Renal cortex interstitium (tissue), 11 donors: ENCODE data around the gene CNOT3. TPM values are rescaled to one million over a fixed set of nuclear protein-coding genes. Genes with fewer than 3 reads are reported as not detected.

Experiments
- DNase-seq, 11 donors: peaks; one replicate each; pipeline ENCODE4 v3.0.0-alpha.2; 2013; ENCODE audit warnings: low read depth in 9 of 11, low spot score in 4 of 11; ENCODE audit errors: extremely low read depth in 1 of 11
- polyA plus RNA-seq, 3 donors: library from polyadenylated mRNA; unstranded; fragments of 120-200 nt; gene quantifications; one replicate each; pipeline ENCODE4 v1.2.1, GENCODE V29; 2013; ENCODE audit not compliant: insufficient read length in 3 of 3

CNOT3 gene
- polyA plus RNA-seq, 3 donors = 66.6 to 75.4 (median 75.4) TPM

DNA sequence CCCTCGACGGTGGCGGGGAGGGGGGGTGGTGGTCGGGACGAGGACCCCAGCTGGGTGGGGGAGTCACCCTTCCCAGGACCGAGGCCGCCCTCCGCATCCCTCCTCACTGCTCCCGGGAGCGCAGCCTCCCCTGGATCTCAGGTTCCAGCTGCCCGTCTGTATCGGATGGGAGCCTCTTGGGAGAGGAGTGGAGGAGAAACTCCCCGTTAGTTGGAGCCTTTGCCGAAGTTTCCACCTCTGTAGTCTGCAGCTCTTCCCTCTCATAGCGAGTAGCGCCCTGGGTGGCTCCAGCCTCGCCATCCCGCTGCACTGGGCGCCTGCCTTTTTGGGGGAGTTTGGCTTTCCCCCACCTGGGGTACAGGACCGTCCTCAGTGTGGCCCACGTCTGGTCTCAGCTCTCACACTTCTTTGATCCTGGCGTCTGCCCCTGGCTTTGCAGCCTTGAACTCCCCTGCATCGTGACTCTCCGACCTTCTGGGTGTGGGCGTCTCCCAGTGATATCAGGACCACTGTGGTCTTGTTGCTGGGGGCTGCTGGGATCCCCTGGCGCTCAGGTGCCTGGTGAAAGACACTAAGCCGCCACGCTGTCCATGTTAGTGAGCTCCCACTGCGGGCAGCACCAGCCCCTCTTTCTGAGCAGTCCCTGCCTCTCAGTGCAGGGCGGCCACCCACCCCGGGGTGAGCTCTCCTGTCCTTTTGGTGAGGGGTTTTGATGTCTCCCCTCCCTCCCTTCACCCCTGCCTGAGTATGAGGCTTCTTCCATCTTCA is 1.1 kb downstream of the CNOT3 start:
- DNase-seq = no peak

DNA sequence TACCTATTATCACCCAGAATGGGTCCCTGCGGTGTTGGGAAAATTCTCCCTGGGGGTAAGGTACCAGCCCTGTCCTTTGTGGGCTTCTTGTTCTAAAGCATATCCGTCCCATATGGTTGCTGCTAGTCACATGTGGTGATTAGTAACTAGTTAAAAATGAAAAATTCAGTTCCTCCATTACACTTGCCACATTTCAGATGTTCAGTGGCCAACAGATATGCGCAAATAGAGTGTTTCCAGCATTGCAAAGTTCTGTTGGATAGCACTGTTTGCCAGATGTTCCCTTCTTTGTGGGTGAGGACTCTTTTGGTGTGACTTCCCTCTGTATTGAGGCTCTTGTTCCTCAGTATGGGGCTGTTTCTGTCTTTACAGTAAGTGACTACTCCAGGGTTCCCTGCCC is 3.8 kb downstream of the CNOT3 start:
- no peak for DNase-seq

DNA sequence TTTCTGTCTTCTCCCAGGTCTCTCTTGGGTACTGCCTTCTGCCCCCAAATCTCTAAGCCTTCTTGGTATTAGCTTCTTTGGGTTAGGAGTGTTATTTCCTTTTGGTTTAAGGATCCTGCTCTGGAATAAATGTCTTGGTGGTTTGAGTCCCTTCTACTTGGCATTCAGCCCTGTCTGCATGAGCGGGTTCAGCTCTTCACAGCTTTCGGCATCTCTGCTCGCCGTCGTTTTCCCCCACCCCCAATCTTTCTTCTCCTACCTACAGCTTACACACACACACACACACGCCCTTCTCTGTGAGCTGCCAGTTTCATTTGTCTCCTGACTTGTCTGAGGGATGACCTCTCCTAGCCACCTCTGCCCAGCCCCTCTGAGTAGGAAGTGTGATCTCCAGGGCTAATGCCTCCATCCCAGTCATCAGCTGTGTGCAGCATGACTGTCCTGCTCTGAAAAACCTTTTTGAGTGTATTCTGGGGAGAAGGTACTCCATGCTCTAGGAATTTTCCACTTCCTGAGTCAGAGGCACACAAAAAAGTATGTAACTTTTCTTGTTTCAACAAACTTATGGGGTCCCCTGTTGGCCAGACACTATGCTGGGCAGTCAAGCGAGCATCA is 4.7 kb downstream of the CNOT3 start:
- no peak for DNase-seq

DNA sequence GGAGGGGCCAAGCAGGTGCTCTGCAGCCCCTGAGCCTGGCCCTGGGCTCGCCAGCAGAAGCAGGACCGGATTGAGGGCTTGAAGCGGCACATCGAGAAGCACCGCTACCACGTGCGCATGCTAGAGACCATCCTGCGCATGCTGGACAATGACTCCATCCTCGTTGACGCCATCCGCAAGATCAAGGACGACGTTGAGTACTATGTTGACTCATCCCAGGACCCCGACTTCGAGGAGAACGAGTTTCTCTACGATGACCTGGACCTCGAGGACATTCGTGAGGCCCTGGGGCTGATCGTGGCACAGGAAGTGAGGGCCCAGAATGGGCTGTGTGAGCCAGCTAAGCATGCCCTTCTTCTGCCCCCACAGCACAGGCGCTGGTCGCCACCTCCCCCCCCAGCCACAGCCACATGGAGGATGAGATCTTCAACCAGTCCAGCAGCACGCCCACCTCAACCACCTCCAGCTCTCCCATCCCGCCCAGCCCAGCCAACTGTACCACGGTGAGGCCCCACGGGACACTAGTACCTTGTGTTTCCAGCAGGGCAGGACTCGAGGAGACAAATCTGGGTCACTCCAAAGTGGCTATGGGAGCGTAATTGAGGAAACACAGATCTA is 8.1 kb downstream of the CNOT3 start:
- DNase-seq = no peak

DNA sequence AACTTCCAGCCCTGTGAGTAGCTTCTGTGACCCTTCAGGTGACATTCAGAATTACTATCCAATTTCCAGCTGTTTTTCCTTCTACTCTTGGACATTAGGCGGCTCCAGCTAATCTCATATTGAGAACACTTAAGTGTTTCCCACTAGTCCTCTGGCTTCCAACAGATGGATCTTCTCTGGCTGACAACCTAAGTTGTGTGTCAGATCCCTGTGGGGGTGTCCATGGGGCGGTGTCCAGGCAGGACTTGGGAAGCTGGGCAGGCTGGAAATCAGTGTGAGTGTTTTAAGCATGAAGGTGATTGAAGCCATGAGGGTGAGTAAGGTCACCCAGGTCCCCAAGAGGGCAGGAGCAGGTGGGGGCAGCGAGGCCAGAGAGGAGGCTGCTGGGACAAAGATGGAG is 10.1 kb downstream of the CNOT3 start:
- peak in 5 of 11 donors; percentile 61 to 72 (median 70) for DNase-seq

DNA sequence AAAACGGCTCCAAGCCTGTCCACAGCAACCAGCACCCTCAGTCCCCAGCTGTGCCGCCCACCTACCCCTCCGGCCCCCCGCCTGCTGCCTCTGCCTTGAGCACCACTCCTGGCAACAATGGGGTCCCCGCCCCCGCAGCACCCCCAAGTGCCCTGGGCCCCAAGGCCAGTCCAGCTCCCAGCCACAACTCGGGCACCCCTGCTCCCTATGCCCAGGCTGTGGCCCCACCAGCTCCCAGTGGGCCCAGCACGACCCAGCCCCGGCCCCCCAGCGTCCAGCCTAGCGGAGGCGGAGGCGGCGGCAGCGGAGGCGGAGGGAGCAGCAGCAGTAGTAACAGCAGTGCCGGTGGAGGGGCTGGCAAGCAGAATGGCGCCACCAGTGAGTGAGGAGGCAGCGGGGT is 10.6 kb downstream of the CNOT3 start:
- DNase-seq = no peak

DNA sequence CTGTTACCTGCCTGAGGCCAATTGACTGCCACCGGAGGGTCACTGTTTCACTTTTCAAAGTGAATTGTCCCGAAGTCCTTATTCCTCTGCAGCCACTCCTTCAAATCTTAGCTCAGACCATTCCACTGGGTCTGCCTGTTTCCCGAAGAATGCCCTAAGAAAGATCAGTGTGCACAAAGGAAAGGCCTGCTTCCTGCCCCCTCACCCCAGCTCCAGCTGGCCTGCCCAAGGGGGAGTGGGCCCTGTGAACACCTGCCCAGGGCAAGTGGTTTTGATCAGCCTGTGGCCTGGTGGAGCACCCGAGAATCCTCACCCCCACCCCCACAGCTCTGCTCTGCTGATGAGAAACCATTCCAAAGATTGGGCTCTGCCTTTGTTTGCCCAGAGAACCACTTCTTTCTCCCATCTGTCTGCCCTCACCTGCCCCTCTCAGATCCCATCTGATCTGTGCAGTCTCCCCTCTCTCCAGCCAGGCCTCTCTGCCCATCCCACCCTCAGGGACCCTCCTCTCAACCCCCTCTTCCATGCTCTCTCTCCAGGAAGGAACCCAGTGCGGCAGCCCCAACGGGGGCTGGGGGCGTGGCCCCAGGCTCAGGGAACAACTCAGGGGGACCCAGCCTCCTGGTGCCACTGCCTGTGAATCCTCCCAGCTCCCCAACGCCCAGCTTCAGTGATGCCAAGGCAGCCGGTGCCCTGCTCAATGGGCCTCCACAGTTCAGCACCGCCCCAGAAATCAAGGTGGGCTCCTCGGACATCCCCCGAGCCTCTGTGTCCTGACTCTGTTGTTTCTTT is 11.7 kb downstream of the CNOT3 start:
- no peak for DNase-seq

DNA sequence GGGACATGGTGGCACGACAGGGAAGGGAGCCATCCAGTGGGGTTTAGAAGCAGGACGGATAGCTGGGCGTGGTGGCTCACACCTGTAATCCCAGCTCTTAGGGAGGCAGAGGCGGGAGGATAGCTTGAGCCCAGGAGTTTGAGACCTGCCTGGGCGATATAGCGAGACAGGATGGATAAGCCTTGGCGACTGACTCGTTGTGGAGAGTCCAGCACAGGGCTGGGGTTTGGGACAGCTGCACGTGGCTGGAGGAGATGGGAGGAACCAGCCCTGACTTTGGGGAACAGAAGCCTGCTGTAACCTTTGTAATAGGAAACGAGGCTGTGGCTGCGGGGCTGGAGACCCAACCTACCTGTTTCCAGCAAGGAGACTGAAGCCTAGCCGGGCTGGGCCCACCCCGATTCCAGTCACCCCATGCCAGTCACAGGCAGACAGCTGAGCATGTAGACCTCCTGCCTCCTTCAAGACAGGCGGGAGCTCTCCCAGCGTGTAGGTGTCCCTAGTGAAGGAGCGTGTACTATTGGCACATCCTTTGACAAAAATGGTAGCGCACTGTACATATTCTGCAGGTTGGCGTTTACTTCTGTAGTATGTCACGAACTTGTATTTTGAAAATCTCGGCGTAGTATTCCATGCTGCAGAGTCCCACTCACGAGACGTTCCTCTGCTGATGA is 13.9 kb downstream of the CNOT3 start:
- no peak for DNase-seq

DNA sequence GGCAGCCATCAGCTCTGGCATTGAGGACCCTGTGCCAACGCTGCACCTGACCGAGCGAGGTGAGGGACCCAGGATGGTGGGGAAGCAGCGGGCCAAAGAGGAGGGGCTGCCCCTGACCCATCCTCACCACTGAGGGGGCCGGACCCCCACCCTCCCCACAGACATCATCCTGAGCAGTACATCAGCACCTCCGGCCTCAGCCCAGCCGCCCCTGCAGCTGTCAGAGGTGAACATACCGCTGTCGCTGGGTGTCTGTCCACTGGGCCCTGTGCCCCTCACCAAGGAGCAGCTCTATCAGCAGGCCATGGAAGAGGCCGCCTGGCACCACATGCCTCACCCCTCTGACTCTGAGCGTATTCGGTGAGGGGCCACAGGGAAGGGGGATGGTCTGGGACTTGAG is 14.7 kb downstream of the CNOT3 start:
- DNase-seq = no peak

DNA sequence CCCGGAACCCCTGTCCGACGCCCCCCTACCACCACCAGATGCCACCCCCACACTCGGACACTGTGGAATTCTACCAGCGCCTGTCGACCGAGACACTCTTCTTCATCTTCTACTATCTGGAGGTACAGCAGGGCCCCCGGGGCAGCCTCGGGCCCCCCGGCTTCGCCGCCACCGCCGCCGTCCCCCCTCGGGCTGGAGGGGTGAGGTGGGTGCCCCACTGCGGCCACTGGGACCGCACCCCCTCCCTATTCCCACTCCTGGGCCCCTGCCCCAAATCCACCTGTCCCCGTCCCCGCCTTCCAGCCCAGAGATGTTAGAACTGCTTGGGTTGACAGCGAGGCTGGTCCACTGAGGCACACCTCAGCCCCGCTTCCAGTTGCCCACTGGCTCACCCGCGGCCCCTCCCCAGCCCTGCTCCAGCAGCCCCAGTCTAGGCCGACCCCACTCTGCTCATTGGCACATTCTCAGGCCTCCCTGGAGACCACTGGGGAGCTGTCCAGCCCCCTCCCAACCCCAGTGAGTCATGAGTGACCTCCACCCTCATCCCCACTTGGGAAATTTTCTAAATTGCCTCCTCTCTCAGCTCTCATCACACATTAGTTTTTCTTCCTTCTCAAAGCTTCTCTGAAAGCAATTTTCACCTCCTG is 15.4 kb downstream of the CNOT3 start:
- DNase-seq = no peak

DNA sequence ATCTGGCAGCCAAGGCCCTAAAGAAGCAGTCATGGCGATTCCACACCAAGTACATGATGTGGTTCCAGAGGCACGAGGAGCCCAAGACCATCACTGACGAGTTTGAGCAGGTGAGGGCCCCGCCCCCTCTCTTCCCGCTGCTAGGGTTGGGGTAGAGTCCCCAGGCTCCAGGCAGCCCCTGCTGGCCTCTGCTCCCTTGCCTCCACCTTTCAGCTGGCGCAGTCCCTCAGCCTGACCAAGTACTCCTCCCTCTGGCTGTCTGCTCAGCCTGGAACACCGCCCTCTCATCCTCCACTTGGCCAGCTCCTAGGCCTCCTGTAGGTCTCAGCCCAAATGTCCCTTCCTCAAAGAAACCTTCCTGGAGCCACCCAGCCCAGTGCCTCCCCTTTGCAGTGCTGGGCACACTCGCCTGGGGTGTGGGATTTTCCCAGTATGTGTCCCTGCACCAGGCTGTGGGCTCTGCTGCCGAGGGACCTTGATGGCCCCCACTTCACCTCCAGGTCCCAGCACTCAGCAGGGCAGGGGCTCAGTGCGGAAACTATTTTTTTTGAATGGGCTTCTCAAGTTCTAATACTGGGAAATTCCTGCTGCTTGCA is 16.3 kb downstream of the CNOT3 start:
- DNase-seq = no peak

DNA sequence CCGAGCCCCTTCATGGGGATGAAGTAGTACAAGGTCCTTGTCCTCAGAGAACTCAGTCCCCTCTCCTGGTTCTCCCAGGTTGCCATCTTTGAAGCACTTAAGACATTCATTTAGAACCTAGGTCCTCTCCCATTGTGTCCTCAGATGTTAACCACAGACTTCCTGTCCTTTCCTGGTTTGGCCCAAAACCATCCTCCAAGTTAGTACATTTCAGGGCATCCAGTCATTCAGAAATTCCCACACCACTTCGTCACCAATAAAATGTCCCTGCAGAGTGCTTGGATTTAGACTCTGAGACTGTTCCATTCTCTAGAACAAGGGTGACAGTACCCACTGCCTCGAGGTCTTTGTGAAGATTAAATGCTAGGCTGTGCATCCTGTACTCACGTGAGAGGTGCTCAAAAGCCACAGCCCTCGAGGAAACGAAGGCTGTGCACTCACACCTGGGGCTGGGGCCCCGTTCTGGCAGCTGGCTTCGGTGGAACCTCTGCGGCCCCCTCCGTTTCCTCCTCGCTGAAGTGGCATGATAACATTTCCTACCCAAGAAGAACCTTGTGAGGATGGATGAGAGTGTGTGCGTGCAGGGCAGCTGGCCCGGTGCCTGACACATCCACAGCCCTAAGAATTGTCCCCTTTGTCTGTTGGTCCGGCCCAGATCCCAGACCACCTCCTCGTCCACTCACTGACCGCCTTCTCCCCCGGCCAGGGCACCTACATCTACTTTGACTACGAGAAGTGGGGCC is 17.2 kb downstream of the CNOT3 start:
- no peak for DNase-seq

DNA sequence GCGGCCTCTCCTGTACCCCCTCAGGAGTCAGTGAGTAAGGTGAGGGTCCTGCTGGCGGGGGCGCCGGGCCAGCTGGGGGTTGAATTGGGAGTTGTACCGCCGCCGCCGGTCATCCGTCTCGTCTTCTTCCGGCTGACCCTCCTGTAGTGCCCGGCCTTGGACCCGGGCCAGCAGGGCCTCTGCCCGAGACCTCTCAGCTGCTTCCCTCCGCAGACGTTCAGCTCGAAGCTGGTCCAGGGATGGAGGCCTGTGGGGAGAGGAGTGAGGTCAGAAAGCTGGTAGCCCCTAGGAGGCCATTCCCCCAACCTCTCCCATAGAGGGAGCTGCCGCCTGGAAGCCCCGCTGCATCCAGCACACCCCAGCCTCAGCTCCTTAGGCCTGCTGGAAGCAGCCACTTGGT is 18.1 kb downstream of the CNOT3 start:
- no peak for DNase-seq

DNA sequence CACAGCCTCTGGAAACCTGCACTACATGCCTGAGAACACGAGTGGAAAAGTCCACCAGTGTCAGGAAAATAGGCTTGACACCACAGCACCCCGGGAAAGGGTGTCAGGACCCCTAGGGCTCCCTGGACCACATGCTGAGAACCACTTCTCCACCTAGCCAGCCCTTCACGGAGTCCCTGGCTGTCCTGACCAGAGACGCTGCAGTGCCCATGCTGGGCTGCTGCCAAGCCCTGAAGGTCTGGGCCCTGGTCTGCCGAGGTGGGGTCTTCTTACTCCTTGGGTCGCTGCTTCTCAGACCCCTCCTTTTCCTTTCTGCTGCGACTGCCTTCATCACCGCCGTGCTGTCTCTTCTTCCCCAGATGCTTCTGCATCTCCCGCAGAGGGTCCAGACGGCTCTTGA is 18.9 kb downstream of the CNOT3 start:
- no peak for DNase-seq

DNA sequence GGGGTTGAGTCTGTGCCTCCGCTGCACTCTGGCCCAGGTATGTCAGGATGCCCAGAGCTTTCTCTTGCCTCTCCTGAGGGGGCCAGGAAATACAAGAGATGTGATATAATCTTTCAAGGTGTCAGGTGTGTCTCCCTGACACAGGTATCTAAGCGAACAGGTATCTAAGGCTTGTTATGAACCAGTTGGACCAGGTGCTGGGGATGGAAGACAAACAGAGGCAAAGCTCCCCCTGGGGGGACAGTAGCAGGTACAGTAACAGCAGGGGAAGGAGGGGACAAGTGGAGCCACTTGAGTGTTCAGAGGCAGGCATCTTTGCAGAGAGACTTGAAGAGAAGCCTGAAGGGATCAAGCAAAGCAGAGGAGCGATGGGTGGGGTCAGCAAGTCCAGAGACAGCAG is 19.4 kb downstream of the CNOT3 start:
- no peak for DNase-seq

DNA sequence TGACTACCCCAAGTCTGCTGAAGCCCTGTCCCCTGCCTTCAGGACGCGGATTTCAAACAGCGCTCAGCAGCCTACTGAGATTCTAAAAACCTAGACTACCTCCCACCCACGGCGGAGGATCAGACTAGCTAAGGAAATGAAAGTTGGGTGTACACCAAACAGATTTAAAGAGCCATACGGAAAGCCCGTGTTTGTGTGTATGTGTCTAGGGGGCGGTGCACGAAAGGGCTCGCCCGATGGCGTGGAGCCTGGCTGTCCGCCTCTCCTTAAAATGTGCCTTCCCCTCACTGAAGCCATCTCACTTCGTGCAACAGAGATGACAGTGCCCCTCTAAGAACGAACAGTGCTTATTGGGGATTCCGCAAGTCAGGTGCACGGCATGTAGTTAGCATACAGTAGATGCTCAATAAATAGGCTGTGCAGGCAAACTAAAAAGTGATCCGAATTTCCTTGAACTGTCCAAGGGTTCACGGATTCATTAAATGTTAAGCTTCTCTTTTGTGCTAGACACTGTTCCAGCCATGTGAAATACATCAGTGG is 21.3 kb downstream of the CNOT3 start:
- DNase-seq = no peak

DNA sequence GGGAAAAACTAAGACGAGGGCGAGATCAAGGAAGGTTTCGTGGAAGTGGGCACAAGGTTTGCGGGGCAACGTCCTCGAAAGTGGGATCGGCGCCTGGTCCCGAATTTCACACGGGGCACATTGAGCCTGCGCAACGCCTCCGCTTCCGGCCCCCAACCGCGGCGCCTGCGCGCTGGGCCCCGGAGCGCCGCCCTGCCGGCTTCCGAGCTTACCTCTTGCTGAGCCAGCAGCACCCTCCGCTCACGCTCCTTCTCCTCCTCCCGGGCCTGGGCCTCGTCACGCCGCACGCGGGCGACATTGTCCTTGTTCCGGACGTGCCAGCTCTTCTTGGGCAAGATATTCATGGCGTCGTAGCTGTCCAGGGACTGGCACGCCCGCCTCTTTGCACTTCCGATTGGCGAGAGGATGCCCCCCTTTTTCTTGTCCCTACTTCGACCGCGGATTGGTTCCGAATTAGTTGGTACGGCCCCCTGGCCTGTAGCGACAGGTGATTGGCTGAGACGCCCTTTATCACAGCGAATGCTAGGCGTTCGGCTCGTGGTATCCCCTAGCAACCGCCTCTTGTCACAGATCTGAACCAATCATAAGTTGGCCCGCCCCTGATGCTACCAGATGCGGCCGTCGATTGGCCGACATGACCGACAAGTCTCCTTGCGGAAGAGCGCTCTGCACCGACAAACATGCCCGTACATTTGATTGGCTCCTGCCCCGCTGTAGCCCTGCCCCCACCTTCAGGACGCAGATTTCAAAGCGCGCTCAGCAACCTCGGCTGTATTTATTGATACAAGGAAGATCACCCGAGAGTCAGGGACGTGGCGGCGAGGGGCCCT is 22.0 kb downstream of the CNOT3 start, which contains the start of gene LENG1:
LENG1 (minus strand) TSS at position 370 of the 830 bp plus-strand sequence; CDS start at position 344, 26 bp downstream.
- peak; percentile 98 to 100 (median 100) for DNase-seq
